Left ventricle myocardium superior (tissue), 1 donor: ENCODE results near the gene CD207. TPM values are rescaled to one million over a fixed set of nuclear protein-coding genes. Genes with fewer than 3 reads are reported as not detected.
A peak's percentile ranks its signal among the peaks of the same experiment; 100 is the strongest.
"Not testable (repeated sequence)": the region's sequence is repeated elsewhere in the genome, so short reads cannot be mapped to it uniquely, and the experiment has no call there.

Experiments
- ATAC-seq: fragments of 200-7000 bp; cut with Tn5 transposase; one replicate; pipeline ENCODE4 v1.9.1; 2020; ENCODE audit warnings: mild to moderate bottlenecking, moderate library complexity
- DNase-seq: peaks from one replicate; pipeline ENCODE4 v3.0.0-alpha.2; 2020
- intact Hi-C: fragments of 100-400 bp; cut with micrococcal nuclease; formaldehyde crosslinking; loops from one replicate; pipeline ENCODE4 v1.11.0; 2022
- total RNA-seq: library from RNA; stranded (reverse); fragmentation: NEBNext Ultra II Directional; extraction: Animal tissue kit (Norgen Biotek cat#: 25700); gene quantifications from one replicate; pipeline ENCODE4 v1.2.1, GENCODE V29; 2021
- donor health status: DM: no; HTN: yes; CAD: no; lungs with severe emphysema.

Gene CD207
- total RNA-seq, 1 donor from 2014 or later = not detected

DNA sequence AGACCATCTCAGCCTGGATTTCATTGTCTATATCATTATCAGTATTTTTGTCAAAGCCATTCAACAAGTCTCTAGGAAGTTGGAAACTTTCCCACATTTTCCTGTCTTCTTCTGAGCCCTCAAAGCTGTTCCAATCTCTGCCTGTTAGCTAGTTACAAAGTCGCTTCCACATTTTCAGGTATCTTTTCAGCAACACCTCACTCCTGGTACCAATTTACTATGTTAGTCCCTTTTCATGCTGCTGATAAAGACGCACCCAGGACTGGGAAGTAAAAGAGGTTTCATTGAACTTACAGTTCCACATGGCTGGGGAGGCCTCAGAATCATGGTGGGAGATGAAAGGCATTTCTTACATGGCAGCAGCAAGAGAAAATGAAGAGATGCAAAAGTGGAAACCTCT lies 35.9 kb downstream of the CD207 start:
- ATAC-seq = no peak
- intact Hi-C loops = no loop called here

DNA sequence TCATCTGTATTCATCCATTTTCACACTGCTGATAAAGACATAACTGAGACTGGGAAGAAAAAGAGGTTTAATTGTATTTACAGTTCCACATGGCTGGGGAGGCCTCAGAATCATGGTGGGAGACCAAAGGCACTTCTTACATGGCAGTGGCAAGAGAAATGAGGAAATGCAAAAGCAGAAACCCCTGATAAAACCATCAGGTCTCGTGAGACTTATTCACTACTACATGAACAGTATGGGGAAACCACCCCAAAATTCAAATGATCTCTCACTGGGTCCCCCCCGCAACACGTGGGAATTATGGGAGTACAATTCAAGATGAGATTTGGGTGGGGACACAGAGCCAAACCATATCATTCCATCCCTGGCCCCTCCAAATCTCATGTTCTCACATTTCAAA lies 37.6 kb downstream of the CD207 start:
- DNase-seq, ATAC-seq, intact Hi-C loops: not testable (repeated sequence)

More for the DNA sequence above, 35.9 kb downstream of the CD207 start:
- no peak for DNase-seq

DNA sequence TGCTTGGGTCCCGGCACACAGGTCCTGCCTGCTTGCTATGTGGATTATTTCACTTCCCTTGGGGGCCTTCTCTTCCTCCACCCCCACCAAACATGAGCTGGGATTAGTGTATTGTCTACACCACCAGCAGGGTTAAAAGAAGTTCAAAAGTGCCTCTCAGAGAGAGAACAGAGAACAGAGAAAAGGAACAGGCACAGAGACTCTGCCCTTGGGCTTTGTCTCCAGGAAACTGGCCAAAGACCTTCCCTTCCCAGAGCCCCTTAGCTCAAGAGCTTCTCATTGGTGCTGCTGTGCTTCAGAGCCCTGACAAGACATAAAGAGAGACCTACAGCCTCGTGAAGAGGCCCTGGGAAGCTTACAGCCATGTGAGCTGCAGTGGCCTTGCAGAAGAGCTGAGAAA lies 38.1 kb downstream of the CD207 start:
- ATAC-seq (no peak), DNase-seq (no peak)
- intact Hi-C loops = no loop called here

DNA sequence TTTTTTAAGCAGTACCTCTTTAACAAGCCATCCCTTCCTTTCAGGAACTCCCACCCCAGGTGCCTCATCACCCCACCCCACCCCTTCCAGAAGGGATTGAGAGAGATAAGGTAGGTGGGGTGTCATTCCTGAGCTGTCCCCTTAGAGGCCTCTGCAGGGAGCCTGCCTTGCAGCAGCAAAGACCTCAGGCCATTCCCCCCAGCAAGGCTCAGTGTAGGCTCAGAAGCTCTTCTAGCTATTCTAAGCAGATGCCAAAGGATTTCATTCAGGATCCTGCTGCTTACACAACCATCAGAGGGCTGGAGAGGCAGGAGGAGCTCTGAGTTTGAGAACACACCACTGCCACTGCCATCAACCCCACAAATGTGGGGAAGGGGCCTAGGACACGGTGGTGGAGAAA lies 39.4 kb downstream of the CD207 start:
- ATAC-seq = no peak
- intact Hi-C loops = no loop called here
- no peak for DNase-seq

DNA sequence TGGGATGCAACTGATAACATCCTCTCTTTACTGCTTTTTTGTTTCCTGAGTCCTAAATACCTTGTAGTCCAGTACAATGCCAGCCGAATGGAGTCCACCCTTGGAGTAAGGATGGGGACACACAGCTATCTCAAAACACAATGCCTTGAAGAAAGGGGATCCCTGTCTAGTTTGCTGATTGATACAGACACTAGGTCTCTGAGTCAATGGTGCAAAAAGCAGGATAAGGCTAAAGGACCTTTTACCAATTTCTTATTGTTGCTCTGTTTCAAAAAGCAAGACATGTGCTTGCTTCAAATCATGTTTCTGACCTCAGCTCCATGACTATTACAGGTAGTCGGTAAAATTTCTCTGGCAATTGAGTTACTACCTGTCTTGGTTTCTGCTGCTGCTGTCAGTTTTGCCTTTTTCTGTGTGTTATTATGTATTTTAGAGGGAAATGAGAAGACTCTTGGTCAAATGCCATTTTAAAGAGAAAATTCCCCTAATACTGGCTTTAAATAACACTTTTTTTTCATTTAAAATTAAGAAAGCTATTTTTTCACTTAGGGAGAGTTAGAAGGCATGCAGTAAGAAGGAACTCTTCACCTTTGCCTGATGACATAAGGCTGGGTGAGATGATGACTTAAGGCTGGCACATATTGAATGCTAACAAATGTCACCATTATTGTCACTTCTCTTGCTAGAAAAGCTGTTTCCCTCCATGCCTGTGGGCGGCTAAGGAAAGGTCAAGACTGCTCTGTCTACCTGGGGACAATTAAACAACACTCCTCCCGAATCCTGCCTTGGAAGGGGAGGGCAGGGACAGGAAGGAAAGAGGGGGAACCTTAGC lies 40.2 kb downstream of the CD207 start:
- DNase-seq (no peak), ATAC-seq (no peak)
- intact Hi-C loops = no loop called here

DNA sequence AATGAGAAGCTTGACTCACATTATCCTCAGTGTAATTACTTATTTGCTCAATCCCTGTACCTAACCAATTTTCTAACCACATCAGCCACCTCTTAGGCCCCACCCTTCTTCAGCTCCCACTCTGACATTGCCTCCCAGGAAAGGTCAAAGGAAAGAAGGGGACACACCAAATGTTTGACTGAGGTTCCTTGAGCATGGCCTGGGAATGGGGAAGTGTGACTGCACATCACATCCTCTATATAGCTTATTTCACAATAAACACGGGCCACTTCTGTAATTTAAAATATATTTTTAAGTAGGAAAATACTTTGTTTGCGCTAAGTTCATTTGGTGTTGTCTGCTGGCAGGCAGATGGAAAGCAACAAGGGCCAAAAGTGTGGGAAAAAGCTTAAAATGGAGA lies 42.2 kb downstream of the CD207 start:
- DNase-seq (no peak), ATAC-seq (no peak)
- intact Hi-C loops = no loop called here

DNA sequence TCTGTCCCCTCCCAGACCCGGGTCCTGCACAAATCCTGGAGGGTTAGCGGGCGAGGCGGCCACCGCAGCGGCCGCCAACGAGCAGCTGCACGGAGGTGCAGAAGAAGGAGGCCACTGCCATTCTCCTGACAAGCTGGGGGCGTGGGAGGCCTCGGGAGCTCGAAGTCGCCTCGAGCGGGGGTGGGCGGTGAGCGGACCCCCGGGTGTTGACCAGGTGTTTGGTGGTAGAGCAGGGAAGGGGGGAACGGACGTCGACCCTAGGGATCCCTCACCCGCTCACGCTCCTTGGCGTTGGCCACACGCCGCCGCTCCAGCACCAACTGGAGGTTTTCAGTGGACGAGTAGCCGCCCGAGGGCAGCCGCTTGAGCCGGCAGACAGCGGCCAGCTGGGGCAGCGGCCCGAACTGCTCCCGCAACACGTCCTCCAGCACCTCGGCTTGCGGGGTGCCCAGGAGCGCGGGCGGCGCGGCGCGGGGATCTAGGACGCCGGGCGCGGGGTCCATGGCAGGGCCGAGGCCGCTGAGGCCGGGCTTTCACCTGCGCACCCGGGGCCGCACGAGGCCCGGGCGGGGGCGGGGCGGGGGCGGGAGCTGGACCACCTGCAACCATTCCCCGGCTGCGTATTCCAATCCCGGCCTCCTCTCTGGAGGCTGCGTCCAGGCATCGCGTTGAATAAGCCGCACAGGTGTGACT lies 45.3 kb downstream of the CD207 start, which contains the start of gene FIGLA:
TSS of gene FIGLA (minus strand) at position 508 of the 693 bp plus-strand sequence. CDS start at position 503, 5 bp downstream.
- DNase-seq (peak; percentile 33), ATAC-seq (peak; percentile 40)
- intact Hi-C loops = no loop called here

DNA sequence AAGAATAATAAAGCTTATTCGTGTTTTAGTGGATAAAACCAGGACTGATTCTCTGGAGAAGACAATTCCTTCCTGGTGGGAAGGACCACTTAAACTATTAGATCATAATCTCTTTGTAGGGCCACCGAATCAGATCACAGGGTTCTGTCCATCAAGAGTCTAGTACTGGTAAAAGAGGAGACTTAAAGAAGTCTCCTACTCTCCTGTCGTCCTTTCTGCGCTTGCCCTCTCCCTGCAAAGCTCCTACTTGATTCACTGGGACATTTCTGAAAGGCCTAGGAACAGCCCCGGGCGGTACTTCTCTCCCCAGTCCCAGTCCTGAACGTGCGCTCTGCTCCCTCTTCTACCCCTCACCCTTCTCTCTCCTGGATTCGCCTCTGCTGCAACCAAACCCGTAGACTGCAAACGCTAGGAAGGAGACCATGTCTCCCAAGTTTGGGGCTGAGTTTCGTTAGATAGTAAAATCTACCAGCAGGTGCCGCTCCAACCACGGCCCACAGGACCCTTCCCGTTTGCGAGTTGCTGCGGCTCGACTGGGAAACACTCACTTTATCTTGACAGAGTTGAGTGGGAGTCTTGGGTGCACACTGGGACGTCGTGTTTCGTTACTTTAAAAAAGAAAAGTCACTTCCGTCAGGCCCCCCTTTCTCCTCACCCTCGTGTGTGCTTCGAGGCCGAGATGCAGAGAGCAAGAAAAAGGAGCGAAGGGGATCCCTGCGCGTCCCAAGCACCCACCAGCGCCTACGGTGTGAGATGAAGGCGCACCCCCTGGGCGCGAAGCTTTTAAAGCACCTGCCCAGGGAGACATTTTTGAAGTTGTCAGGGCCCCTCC lies 46.1 kb downstream of the CD207 start:
- intact Hi-C loops = no loop called here
- peak; percentile 73 for DNase-seq
- ATAC-seq = peak; percentile 85

DNA sequence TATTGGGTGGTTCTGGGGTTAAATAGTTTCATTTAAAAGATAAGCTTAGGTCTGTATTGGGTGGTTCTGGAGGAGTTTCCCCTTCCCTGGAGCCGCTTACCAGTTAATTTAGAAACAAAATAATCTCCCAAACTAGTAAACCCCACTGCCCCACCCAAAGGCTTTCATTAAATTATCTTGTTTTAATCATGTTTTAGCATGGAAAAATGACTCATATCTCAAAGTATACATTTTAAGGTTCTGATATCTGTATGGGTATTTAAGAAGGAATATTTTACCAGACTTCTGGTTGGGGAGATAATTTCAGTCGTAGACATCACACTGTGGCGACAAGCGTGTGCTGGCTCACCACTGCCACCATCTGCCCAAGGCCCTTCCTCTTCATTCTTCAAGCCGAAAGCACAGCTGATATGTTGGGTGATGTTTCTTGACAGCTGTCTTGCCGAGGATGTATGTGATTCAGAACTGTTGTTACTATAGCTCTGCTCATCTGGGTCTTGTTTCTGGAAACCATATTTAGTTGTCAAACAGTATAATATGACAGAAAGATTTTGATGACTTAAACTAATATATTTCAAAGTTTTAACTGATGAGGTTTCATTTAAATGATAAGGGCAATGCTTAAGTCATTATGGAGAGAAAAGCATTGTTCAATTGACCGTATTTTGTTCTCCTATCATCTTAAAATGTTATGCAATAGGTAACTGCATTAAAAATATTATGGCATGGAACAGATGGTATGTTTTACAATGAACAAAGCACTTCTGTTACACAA lies 50.3 kb downstream of the CD207 start:
- intact Hi-C loops = no loop called here
- ATAC-seq (peak; percentile 25), DNase-seq (no peak)

DNA sequence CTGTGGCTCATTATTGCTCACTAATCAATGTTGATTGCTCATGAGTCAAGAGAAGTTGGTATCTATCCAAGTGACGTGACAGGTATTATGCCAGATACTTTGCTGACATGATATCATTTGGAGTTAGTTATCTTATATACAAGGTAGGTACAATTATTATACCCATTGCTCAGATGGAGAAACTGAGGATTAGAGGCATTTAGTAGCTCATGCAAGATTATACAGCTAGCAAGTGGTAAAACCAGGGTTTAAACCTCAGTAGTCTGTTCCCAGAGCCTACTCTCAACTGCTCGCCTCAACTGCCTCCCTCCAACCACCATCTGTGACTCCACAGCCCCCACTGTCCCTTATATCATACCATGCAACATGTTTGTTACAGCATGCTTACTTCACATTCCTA lies 51.3 kb downstream of the CD207 start:
- intact Hi-C loops = no loop called here
- ATAC-seq (no peak), DNase-seq (no peak)

Other genes starting within 250 kb of the CD207 start
- 1.8 TPM for gene ADD2, start 67.6 kb downstream of the CD207 start, total RNA-seq
- gene FIGLA, start 45.2 kb downstream of the CD207 start, total RNA-seq = not detected
- 0.25 TPM for gene CLEC4F, start 15.2 kb downstream of the CD207 start, total RNA-seq
- gene VAX2, start 64.8 kb upstream of the CD207 start, total RNA-seq = not detected
- gene ATP6V1B1, start 100.1 kb upstream of the CD207 start, total RNA-seq = not detected
- 0.92 TPM for gene ANKRD53, start 142.8 kb upstream of the CD207 start, total RNA-seq
- gene TEX261, start 159.1 kb upstream of the CD207 start, total RNA-seq = 50.4 TPM
- 47.8 TPM for gene NAGK, start 232.8 kb upstream of the CD207 start, total RNA-seq